ENCODE data around the gene FRMPD4. TPM values are rescaled to one million over a fixed set of nuclear protein-coding genes. Genes with fewer than 3 reads are reported as not detected.

Gene FRMPD4
- total RNA-seq, 1 donor from 2014 or later = 0.54 TPM

GRCh38 chrX:12137951-12138360 lies 317 bp upstream of the FRMPD4 start:
- Histone ChIP-seq H3K4me1 (ENCODE audit: insufficient read depth, low read length) (no peaks in the 10 kb centered on the region), H3K36me3 (ENCODE audit: insufficient read depth, low read length) (no peaks in the 10 kb centered on the region), H4K20me1 (ENCODE audit: insufficient read depth, low read length) (no peaks in the 10 kb centered on the region), H3K4me2 (ENCODE audit: low read length) (peak overlapping the region; percentile 85), H3K27me3 (ENCODE audit: insufficient read depth, low read length) (peaks cover 5% of the 10 kb centered on the region), H2AFZ (ENCODE audit: low read depth, low read length) (peak overlapping the region; percentile 47), H3K79me2 (ENCODE audit: insufficient read depth, low read length) (no peaks in the 10 kb centered on the region), H3K4me3 (ENCODE audit: insufficient read depth, low read depth, low read length) (peak overlapping the region; percentile 51), H3K27ac (ENCODE audit: low read depth, low read length) (no peak overlapping the region), H3K9me3 (ENCODE audit: insufficient read depth, low read depth, low read length) (no peaks in the 10 kb centered on the region), H3K9ac (ENCODE audit: low read length) (no peak overlapping the region)
- TF ChIP-seq EZH2 (IDR thresholded peaks at IDR 0.05; ENCODE audit: insufficient read depth, low read length) (peak; percentile 13), CTCF (IDR thresholded peaks at IDR 0.05; ENCODE audit: insufficient read depth, low read depth, low read length) (no peak)
- DNase-seq (ENCODE audit: low read depth) (no peak), FAIRE-seq (peak; percentile 37)
- H3K4me1 Mint-ChIP-seq (ENCODE audit: low read depth, unreplicated experiment) = no peaks in the 10 kb centered on the region
- no peak overlapping the region for H3K27ac Mint-ChIP-seq (ENCODE audit: unreplicated experiment)
- H3K4me3 Mint-ChIP-seq (ENCODE audit: unreplicated experiment) = peak overlapping the region; percentile 84
- peaks cover 2% of the 10 kb centered on the region for H3K9me3 Mint-ChIP-seq (ENCODE audit: unreplicated experiment)
- H3K36me3 Mint-ChIP-seq (ENCODE audit: low read depth, unreplicated experiment) = no peaks in the 10 kb centered on the region
- H3K27me3 Mint-ChIP-seq (ENCODE audit: low read depth, unreplicated experiment) = peaks cover 30% of the 10 kb centered on the region

- no peak overlapping the region for H3K4me2 ChIP-seq (ENCODE audit: low read length)
- Mint-ChIP-seq H3K4me3 (ENCODE audit: unreplicated experiment) (no peak overlapping the region), H3K36me3 (ENCODE audit: low read depth, unreplicated experiment) (no peaks in the 10 kb centered on the region), H3K9me3 (ENCODE audit: unreplicated experiment) (peaks cover 2% of the 10 kb centered on the region), H3K27ac (ENCODE audit: unreplicated experiment) (no peak overlapping the region), H3K4me1 (ENCODE audit: low read depth, unreplicated experiment) (no peaks in the 10 kb centered on the region), H3K27me3 (ENCODE audit: low read depth, unreplicated experiment) (peaks cover 30% of the 10 kb centered on the region)
- H3K4me1 ChIP-seq (ENCODE audit: insufficient read depth, low read length) = no peaks in the 10 kb centered on the region
- no peak overlapping the region for H2AFZ ChIP-seq (ENCODE audit: low read depth, low read length)
- no peaks in the 10 kb centered on the region for H3K36me3 ChIP-seq (ENCODE audit: insufficient read depth, low read length)
- TF ChIP-seq EZH2 (IDR thresholded peaks at IDR 0.05; ENCODE audit: insufficient read depth, low read length) (no peak), CTCF (IDR thresholded peaks at IDR 0.05; ENCODE audit: insufficient read depth, low read depth, low read length) (no peak)
- no peak overlapping the region for H3K4me3 ChIP-seq (ENCODE audit: insufficient read depth, low read depth, low read length)
- H3K9ac ChIP-seq (ENCODE audit: low read length) = no peak overlapping the region
- no peaks in the 10 kb centered on the region for H3K79me2 ChIP-seq (ENCODE audit: insufficient read depth, low read length)
- FAIRE-seq (no peak), DNase-seq (ENCODE audit: low read depth) (no peak)
- H3K27ac ChIP-seq (ENCODE audit: low read depth, low read length) = no peak overlapping the region
- H4K20me1 ChIP-seq (ENCODE audit: insufficient read depth, low read length) = no peaks in the 10 kb centered on the region
- H3K27me3 ChIP-seq (ENCODE audit: insufficient read depth, low read length) = peaks cover 5% of the 10 kb centered on the region
- H3K9me3 ChIP-seq (ENCODE audit: insufficient read depth, low read depth, low read length) = no peaks in the 10 kb centered on the region
These were observed 1.8 kb downstream of the FRMPD4 start for GRCh38 chrX:12139934-12140611.

GRCh38 chrX:12141511-12141910 lies 3.2 kb downstream of the FRMPD4 start:
- peak; percentile 91 for FAIRE-seq
- Histone ChIP-seq H3K9me3 (ENCODE audit: insufficient read depth, low read depth, low read length) (no peaks in the 10 kb centered on the region), H3K4me2 (ENCODE audit: low read length) (no peak overlapping the region), H3K9ac (ENCODE audit: low read length) (no peak overlapping the region), H4K20me1 (ENCODE audit: insufficient read depth, low read length) (no peaks in the 10 kb centered on the region), H3K27me3 (ENCODE audit: insufficient read depth, low read length) (peaks cover 5% of the 10 kb centered on the region), H2AFZ (ENCODE audit: low read depth, low read length) (no peak overlapping the region), H3K4me1 (ENCODE audit: insufficient read depth, low read length) (no peaks in the 10 kb centered on the region), H3K79me2 (ENCODE audit: insufficient read depth, low read length) (no peaks in the 10 kb centered on the region), H3K36me3 (ENCODE audit: insufficient read depth, low read length) (no peaks in the 10 kb centered on the region), H3K4me3 (ENCODE audit: insufficient read depth, low read depth, low read length) (no peak overlapping the region), H3K27ac (ENCODE audit: low read depth, low read length) (no peak overlapping the region)
- Mint-ChIP-seq H3K4me3 (ENCODE audit: unreplicated experiment) (no peak overlapping the region), H3K9me3 (ENCODE audit: unreplicated experiment) (no peaks in the 10 kb centered on the region), H3K4me1 (ENCODE audit: low read depth, unreplicated experiment) (no peaks in the 10 kb centered on the region), H3K36me3 (ENCODE audit: low read depth, unreplicated experiment) (no peaks in the 10 kb centered on the region), H3K27me3 (ENCODE audit: low read depth, unreplicated experiment) (peaks cover 22% of the 10 kb centered on the region), H3K27ac (ENCODE audit: unreplicated experiment) (no peak overlapping the region)
- DNase-seq (ENCODE audit: low read depth) = no peak
- no peak for TF ChIP-seq CTCF (IDR thresholded peaks at IDR 0.05; ENCODE audit: insufficient read depth, low read depth, low read length)
- TF ChIP-seq EZH2 (IDR thresholded peaks at IDR 0.05; ENCODE audit: insufficient read depth, low read length) = no peak

Data from astrocyte (in vitro differentiated cells and primary cell).